ENCODE data around the gene TYMP. TPM values are rescaled to one million over a fixed set of nuclear protein-coding genes. Genes with fewer than 3 reads are reported as not detected.

Gene TYMP
- total RNA-seq, 1 donor = 20.5 TPM

- no peak for DNase-seq (ENCODE audit: low read depth in 2 of 3, low spot score in 2 of 3)
Measured at GRCh38 chr22:50563413-50564160, 33.8 kb upstream of the TYMP start.

DNA sequence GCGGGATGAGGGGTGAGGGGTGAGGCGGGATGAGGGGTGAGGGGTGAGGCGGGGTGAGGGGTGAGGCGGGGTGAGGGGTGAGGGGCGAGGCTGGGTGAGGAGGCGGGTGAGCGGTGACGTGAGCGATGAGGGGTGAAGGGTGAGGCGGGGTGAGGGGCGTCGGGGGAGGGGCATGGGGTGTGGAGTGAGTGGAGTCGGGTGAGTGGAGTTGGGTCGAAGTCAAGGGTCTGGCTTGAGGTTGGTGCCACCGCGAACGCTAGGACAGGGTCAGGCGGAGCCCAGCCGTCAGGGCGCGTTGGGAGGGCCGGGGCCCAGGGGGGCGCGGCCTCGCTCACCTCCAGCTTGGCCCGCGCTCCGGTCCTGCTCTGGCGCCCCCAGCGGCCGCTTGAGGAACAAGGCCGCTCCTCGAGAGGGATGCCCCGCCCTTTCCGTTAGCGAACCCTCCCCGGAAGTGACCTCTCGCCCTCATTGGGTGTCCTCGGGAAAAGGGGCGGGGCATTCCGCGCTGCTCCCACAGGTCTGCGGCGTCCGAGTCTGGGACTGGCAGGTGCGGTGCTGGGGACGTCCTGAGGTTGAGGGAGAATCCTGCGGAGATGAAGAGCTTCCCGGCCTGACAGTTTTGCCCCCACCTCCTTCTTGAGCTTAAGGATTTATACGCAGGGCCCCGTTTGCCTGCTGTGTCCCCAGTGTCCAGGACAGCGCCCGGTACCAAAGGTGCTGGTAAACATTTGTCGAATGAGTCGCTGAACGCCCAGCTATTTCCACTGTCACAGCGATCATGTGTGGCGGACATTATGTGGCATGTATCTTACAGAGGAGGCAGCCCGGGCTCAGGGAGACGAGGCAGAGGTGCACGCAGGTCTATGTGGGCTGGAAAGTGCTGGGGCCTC lies 33.0 kb upstream of the TYMP start, which contains the start of gene SYCE3:
Gene SYCE3, minus strand, starts transcription at position 397 of the 890 bp plus-strand sequence. CDS start 6,514 bp downstream, outside the sequence.
- peak; percentile 93 to 98 (median 94) for DNase-seq (ENCODE audit: low read depth in 2 of 3, low spot score in 2 of 3)

DNA sequence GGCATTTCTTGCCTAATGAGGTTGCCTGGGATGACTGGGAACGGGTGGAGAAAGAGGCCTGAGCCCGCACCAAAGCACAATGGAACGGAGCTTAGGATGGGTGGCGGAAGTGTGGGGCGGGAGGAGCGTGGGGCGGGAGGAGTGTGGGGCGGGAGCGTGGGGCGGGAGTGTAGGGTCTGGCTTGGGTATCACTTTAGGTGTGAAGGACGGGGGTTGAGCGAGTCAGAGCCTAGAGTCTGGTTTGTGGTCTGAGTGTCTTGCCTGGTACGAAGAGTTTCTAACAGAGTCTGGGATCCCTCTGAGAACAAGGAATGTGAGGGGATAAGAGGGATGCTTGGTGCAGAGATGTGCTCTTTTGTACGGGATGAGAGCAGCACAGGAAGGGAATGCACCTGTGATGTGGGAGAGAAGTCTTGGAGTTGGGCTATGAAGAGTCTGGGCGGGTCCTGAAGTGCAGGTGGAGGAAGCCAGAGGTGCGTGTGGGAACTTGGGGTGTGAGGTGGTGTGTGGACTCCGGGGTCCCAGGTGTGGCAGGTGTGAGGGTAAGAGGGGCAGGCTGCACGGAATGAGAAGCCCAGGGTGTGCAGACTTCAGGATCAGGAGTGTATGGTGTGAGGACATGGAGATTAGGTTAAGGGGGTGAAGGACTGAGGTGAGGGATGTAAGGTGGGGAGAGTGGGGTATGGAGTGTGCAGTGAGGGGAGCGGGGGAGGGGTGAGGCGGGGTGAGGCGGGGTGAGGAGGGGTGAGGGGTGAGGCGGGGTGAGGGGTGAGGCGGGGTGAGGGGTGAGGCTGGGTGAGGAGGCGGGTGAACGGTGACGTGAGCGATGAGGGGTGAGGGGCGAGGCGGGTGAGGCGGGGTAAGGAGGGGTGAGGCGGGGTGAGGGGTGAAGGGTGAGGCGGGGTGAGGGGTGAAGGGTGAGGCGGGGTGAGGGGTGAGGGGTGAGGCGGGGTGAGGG lies 31.9 kb upstream of the TYMP start:
- no peak for DNase-seq (ENCODE audit: low read depth in 2 of 3, low spot score in 2 of 3)

- DNase-seq (ENCODE audit: low read depth in 2 of 3, low spot score in 2 of 3) = no peak
Measured at GRCh38 chr22:50560034-50560433, 30.2 kb upstream of the TYMP start.

DNA sequence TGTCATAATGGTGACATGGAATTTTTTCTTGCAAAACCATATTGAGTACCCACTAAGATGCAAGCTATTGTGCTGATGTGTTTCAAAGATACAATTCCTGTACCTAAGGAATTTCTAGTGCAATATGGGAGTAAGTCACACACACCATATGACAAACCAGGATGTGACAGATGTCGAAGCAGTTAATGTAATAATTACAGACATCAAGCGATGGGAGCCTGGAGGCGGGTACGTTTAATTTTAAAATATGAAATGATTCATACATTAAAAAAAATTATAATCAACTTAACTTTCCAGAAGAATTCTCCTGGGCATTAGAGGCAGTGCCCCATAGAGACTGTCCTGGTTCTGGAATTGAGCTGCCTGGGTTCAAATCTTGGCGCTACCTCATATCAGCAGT lies 26.9 kb upstream of the TYMP start:
- no peak for DNase-seq (ENCODE audit: low read depth in 2 of 3, low spot score in 2 of 3)

DNA sequence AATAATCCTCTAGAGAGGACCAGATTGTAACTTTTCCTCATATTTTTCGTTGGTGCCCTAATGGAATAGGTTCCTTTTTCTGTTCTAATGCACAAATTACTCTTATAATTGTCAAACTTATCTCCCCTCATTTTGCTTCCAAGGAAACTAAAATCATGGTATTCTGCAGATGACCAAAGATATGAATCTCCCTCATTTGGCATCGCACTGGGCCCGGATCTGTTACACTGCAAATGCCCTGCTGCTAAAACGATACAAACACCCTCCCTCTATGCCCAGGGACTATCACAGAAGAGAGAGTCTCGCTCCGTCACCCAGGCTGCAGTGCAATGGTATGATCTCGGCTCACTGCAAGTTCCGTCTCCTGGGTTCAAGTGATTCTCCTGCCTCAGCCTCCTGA lies 23.5 kb upstream of the TYMP start:
- DNase-seq (ENCODE audit: low read depth in 2 of 3, low spot score in 2 of 3) = no peak

- no peak for DNase-seq (ENCODE audit: low read depth in 2 of 3, low spot score in 2 of 3)
Measured at GRCh38 chr22:50551160-50551752, 21.4 kb upstream of the TYMP start.

DNA sequence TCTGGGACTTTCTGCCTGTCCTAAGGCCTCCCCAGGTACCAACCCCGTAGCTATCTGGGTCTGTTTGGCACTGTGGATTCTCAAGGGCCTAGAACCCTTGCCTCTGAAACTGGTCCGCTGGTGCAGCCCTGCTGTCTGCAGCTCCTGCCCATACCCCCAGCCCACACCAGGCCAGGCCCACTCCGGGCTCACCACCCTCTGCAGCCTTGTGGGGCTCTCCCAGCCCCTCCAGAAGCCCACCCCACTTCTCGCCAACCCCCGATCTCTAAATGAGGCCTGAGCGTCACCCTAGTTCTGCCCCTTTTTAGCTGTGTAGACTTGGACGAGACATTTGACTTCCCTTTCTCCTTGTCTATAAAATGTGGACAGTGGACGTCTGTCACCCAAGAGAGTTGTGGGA lies 20.6 kb upstream of the TYMP start:
- DNase-seq (ENCODE audit: low read depth in 2 of 3, low spot score in 2 of 3) = no peak

DNA sequence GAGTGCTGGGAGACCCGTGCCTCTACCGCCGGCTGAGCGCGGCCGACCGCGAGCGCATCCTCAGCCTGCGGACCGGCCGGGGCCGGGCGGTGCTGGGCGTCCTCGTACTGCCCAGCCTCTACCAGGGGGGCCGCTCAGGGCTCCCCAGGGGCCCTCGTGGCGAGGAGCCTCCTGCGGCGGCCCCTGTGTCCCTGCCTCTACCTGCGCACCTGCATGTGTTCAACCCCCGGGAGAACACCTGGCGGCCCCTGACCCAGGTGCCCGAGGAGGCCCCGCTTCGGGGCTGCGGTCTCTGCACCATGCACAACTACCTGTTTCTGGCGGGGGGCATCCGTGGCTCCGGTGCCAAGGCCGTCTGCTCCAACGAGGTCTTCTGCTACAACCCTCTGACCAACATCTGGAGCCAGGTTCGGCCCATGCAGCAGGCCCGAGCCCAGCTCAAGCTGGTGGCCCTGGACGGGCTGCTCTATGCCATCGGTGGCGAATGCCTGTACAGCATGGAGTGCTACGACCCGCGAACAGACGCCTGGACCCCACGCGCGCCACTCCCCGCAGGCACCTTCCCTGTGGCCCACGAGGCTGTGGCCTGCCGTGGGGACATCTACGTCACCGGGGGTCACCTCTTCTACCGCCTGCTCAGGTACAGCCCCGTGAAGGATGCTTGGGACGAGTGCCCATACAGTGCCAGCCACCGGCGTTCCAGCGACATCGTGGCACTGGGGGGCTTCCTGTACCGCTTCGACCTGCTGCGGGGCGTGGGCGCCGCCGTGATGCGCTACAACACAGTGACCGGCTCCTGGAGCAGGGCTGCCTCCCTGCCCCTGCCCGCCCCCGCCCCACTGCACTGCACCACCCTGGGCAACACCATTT lies 19.3 kb upstream of the TYMP start:
- no peak for DNase-seq (ENCODE audit: low read depth in 2 of 3, low spot score in 2 of 3)

DNA sequence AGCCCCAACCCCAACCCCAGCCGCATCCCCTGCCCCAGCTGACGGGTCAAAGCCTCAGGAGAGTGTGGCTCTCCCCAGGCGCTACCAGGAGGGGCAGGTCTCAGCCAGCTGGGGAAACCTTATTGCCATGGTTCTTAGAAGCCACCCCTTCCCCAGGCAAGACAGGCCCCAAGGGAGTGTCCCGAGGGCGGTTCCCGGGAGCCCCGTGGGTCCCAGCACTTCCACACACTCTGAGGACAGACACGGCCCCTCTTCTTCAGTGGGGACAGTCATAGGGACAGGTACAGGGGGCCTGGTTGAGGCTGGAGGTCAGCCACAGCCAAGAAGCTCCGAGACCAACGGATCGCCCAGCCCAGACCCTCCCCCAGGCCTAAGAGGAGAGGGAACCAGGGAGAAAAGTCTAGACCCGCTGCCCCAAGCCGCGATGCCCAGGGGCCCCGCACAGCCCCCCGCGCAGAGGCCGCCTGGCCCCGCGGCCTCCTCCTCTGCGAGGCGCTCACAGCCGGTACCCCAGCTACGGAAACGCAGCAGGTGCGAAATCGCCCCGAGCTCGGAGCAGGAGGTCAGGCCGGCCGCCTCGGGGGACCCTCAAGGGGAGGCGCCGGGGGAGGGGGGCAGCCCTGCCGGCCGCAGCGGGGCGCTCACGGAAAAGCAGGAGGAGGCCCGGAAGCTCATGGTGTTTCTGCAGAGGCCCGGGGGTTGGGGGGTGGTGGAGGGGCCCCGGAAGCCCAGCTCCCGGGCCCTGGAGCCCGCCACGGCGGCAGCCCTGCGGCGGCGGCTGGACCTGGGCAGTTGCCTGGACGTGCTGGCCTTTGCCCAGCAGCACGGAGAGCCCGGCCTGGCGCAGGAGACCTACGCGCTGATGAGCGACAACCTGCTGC lies 18.5 kb upstream of the TYMP start:
- peak in 1 of 3 donors; percentile 50 for DNase-seq (ENCODE audit: low read depth in 2 of 3, low spot score in 2 of 3)

- no peak for DNase-seq (ENCODE audit: low read depth in 2 of 3, low spot score in 2 of 3)
Measured at GRCh38 chr22:50547263-50547985, 17.6 kb upstream of the TYMP start.

DNA sequence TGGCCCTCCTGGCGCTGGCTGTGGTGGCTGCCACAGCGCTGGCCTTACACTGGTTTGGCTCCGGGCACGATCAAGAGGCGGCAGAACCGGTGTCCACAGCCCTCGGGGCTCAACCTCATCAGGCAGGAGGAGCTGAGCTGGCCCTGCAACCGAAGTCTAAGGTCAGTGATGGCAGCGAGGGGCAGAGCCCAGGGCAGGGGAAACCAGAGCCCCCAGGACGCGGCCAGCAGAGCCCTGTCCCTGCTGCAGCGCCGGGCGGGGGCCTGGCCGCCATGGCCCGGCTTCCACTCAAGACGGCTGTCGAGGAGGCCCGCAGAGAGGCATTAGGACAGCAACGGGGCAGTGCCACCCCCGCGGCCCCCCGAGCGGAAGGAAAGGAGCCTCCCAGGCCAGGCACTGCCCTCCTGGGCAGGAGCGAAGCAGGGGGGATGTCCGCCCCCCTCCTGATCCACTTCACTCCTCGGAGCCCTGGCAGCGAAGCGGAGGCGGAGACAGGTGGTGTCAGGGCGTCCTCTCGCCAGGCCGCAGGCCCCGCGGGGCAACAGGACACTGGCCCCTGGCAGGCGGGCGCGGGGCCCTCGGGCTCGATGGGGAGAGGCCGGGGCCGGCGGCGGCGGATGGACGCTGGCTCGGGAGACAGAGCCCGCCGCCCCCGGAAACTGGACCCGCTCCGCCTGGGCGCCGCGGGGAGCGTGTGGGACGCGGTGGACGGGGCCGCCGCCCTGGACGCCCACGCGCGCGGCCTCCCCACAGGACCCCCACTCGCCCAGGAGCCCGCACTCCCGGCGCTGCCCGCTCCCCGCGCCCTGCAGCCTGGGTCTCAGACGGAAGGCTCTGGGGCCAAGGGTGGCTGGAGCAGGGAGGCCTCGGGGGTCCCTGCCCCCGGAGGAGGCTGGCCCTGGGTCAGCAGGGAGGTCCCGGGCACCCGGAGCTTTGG lies 16.8 kb upstream of the TYMP start:
- DNase-seq (ENCODE audit: low read depth in 2 of 3, low spot score in 2 of 3) = no peak

DNA sequence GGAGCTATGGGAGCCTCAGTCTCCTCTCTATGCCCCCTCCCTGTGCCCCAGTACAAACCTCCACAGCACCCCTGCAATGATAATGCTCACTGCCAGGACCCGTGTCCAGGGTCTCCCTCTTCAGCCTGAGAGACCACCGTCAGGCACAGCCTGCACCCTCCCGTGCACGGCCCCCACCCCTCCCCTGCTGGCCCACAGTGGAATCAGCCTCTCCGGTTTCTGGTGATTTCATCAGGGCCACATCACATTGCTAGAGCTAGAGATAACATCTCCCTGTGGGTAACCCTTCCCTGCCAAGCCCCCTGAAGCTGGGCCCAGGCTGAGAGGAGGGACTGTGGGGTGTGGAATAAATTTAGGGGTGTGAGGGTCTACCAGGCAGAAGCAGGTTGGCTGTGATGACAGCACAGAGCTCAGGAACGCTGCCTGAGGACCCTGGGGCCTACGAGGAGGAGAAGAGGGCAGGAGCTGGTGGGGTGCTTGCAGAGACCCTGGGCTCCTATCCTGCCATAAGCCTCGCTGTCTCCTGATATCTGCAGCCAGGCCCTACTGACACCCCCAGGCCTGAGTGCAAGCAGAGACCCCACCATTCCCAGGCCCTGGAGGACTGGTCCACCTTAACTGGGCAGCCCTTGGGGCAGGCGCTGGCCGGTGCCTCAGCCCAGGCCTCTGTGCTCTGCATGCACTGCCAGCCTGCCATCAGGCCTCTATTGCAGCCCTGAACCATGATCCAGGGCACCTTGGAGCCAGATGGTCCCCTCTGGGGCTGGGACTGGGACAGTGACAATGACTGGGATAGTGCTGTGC lies 15.9 kb upstream of the TYMP start, which contains the start of gene KLHDC7B:
Gene KLHDC7B, plus strand, starts transcription at position 378 of the 804 bp plus-strand sequence. Its CDS starts 345 bp downstream, at position 723.
- DNase-seq (ENCODE audit: low read depth in 2 of 3, low spot score in 2 of 3) = peak in 2 of 3 donors; percentile 62 to 69

- DNase-seq (ENCODE audit: low read depth in 2 of 3, low spot score in 2 of 3) = no peak
Measured at GRCh38 chr22:50544746-50545253, 15.0 kb upstream of the TYMP start.

- DNase-seq (ENCODE audit: low read depth in 2 of 3, low spot score in 2 of 3) = peak; percentile 69 to 86 (median 78)
Measured at GRCh38 chr22:50544078-50544745, 14.4 kb upstream of the TYMP start.

All from hematopoietic multipotent progenitor cell (in vitro differentiated cells).